PFSK-1 (cell line): ENCODE results near the gene UROS.

Experiments used
- FOXP2 ChIP-seq: optimal IDR thresholded peaks from 2 replicates; pipeline ENCODE3; 2011; ENCODE audit warnings: borderline replicate concordance, control low read depth, inconsistent platforms; ENCODE audit not compliant: insufficient read depth; ENCODE audit errors: extremely low read length, extremely low read depth
- POLR2AphosphoS5 ChIP-seq: IDR thresholded peaks from 2 replicates; pipeline ENCODE4 v1.6.1; 2012; ENCODE audit warnings: low read depth, mild to moderate bottlenecking, control low read depth, low read length, moderate library complexity
- SIN3A ChIP-seq: IDR thresholded peaks from 2 replicates; pipeline ENCODE4 v1.6.1; 2012; ENCODE audit warnings: mild to moderate bottlenecking, low read length, moderate library complexity, borderline replicate concordance; ENCODE audit not compliant: insufficient read depth
- TAF1 ChIP-seq: IDR thresholded peaks from 2 replicates; pipeline ENCODE4 v1.6.1; 2012; ENCODE audit warnings: low read length, control low read depth, borderline replicate concordance; ENCODE audit not compliant: insufficient read depth
- TF ChIP-seq, protein P1 (sequence below), 2 experiments: IDR thresholded peaks; 2 replicates each; pipeline versions ENCODE4 v1.6.1 to v1.8.0; 2011 to 2012; ENCODE audit warnings: low read depth in 2 of 2, low read length in 2 of 2, control low read depth in 1 of 2, inconsistent platforms in 1 of 2, mild to moderate bottlenecking in 1 of 2, moderate library complexity in 1 of 2; ENCODE audit not compliant: insufficient read depth in 1 of 2

Gene UROS

DNA sequence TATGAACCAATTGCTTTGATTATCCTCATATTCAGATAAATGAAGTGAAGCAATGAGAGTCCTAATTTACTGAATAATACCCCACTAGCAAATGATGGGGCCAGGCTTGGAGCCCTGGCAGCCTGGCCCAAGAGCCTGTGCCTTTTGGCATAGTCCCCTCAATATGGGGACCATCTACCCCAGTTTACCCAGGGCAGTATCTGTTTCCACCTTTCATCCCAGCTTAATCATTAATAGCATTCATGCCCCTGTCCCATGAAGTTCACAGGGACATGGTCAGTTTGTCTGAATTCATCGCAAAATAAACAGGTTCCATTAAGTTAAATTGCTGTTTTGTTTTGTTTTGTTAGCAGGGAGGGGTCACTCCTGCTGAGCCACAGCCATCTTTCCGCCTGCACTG lies 25.8 kb upstream of the UROS start:
- TF ChIP-seq SIN3A (no peak), POLR2AphosphoS5 (no peak), FOXP2 (no peak), TAF1 (no peak)
- TF ChIP-seq, protein P1, sequence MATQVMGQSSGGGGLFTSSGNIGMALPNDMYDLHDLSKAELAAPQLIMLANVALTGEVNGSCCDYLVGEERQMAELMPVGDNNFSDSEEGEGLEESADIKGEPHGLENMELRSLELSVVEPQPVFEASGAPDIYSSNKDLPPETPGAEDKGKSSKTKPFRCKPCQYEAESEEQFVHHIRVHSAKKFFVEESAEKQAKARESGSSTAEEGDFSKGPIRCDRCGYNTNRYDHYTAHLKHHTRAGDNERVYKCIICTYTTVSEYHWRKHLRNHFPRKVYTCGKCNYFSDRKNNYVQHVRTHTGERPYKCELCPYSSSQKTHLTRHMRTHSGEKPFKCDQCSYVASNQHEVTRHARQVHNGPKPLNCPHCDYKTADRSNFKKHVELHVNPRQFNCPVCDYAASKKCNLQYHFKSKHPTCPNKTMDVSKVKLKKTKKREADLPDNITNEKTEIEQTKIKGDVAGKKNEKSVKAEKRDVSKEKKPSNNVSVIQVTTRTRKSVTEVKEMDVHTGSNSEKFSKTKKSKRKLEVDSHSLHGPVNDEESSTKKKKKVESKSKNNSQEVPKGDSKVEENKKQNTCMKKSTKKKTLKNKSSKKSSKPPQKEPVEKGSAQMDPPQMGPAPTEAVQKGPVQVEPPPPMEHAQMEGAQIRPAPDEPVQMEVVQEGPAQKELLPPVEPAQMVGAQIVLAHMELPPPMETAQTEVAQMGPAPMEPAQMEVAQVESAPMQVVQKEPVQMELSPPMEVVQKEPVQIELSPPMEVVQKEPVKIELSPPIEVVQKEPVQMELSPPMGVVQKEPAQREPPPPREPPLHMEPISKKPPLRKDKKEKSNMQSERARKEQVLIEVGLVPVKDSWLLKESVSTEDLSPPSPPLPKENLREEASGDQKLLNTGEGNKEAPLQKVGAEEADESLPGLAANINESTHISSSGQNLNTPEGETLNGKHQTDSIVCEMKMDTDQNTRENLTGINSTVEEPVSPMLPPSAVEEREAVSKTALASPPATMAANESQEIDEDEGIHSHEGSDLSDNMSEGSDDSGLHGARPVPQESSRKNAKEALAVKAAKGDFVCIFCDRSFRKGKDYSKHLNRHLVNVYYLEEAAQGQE (IDR thresholded peaks at IDR 0.05; ENCODE audit: insufficient read depth in 1 of 2, low read depth in 2 of 2, low read length in 2 of 2), result no peak

- TF ChIP-seq POLR2AphosphoS5 (no peak), FOXP2 (no peak), SIN3A (no peak), TAF1 (no peak)
- TF ChIP-seq, protein P1 (IDR thresholded peaks at IDR 0.05; ENCODE audit: insufficient read depth in 1 of 2, low read depth in 2 of 2, low read length in 2 of 2), result no peak
Observed at GRCh38 chr10:125848371-125848770, 25.3 kb upstream of the UROS start.

DNA sequence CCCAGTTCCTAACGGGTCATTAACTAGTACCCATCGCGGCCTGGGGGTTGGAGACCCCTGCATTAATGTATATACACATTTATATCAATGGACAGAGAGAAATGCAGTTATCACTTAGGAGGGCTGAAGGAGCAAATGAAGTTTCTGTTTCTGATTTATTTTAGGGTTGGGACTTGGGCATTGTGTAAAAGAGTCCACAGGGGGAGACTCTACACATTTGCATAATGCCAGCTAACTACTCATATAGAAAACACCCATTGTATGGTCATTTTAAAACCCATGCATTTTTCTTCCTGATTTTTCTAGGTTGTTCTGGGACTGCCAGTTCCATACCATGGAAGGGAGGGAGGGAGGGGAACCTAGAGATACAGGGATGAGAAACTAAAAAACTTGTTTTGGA lies 23.8 kb upstream of the UROS start:
- TF ChIP-seq POLR2AphosphoS5 (no peak), FOXP2 (no peak), SIN3A (no peak), TAF1 (no peak)
- TF ChIP-seq, protein P1 (IDR thresholded peaks at IDR 0.05; ENCODE audit: insufficient read depth in 1 of 2, low read depth in 2 of 2, low read length in 2 of 2), result no peak

DNA sequence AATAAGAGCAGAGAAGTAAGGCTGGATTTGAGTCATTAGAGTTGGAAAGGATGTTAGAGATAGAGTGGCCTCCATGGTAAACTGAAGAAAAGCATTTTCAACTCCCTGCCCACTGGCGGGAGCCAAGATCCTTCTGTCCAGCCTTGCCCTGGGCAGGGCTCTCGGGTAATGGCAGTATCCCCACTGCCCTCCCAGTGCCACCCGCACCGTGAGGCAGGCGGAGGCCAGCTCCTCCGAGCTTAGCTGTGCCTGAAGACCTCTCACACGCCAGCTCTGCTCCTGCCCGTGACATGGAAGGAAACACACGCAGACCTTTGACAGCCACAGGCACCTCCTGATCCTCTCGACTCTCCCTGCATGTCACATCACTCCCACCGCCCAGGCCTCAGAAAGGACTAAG lies 22.6 kb upstream of the UROS start:
- TF ChIP-seq, protein P1 (IDR thresholded peaks at IDR 0.05; ENCODE audit: insufficient read depth in 1 of 2, low read depth in 2 of 2, low read length in 2 of 2), result no peak
- TF ChIP-seq POLR2AphosphoS5 (no peak), TAF1 (no peak), SIN3A (no peak), FOXP2 (no peak)

GRCh38 chr10:125844751-125845221 lies 21.7 kb upstream of the UROS start:
- TF ChIP-seq TAF1, result no peak
- TF ChIP-seq POLR2AphosphoS5, result no peak
- TF ChIP-seq SIN3A, result no peak
- TF ChIP-seq, protein P1 (IDR thresholded peaks at IDR 0.05; ENCODE audit: insufficient read depth in 1 of 2, low read depth in 2 of 2, low read length in 2 of 2), result no peak
- no peak for TF ChIP-seq FOXP2
